Gastroesophageal sphincter (tissue), 4 donors: ENCODE data around the gene KAT6B. TPM values are rescaled to one million over a fixed set of nuclear protein-coding genes. Genes with fewer than 3 reads are reported as not detected.
"Not testable (repeated sequence)": the region's sequence is repeated elsewhere in the genome, so short reads cannot be mapped to it uniquely, and the experiment has no call there.

Experiments used
- ATAC-seq: fragments of 150-250 bp; one replicate; pipeline ENCODE4 v1.9.1; 2016; ENCODE audit warnings: mild to moderate bottlenecking, moderate library complexity
- H3K27ac ChIP-seq, 4 donors: fragments of 200-600 bp; sonication (generic) in 3 of 4; 1 replicate in 3 of 4; 2 replicates in 1 of 4; pipeline ENCODE4 v1.5.1; 2016 to 2019
- H3K27me3 ChIP-seq: fragments of 200-600 bp; sonication (generic); one replicate; pipeline ENCODE4 v1.5.1; 2019
- H3K36me3 ChIP-seq, 2 donors: fragments of 200-600 bp; sonication (generic); one replicate each; pipeline ENCODE4 v1.5.1; 2019; ENCODE audit warnings: control low read depth in 1 of 2
- H3K4me1 ChIP-seq, 3 donors: fragments of 200-600 bp; sonication (generic); 1 replicate in 2 of 3; 2 replicates in 1 of 3; pipeline ENCODE4 v1.5.1; 2016 to 2019; ENCODE audit warnings: control low read depth in 2 of 3
- H3K4me3 ChIP-seq, 2 donors: fragments of 200-600 bp; sonication (generic); one replicate each; pipeline ENCODE4 v1.5.1; 2019; ENCODE audit warnings: mild to moderate bottlenecking in 1 of 2, moderate library complexity in 1 of 2
- H3K9me3 ChIP-seq, 3 donors: fragments of 200-600 bp; sonication (generic); one replicate each; pipeline ENCODE4 v1.5.1; 2017 to 2019; ENCODE audit warnings: control low read depth in 2 of 3
- CTCF ChIP-seq, 4 experiments: fragments of 200-600 bp in 2 of 4; fragments of 450-650 bp in 2 of 4; sonication (generic) in 1 of 4; IDR thresholded peaks; one replicate each; pipeline ENCODE4 v1.5.1; 2017 to 2019; ENCODE audit warnings: antibody characterized with exemption in 4 of 4, mild to moderate bottlenecking in 2 of 4, moderate library complexity in 2 of 4
- EP300 ChIP-seq: sonication (generic); formaldehyde crosslinking; IDR thresholded peaks from one replicate; pipeline ENCODE4 v1.6.1; 2017; ENCODE audit warnings: antibody characterized with exemption, mild to moderate bottlenecking
- POLR2A ChIP-seq, 2 donors: fragments of 450-650 bp; IDR thresholded peaks; one replicate each; pipeline ENCODE4 v1.6.1; 2017; ENCODE audit warnings: antibody characterized with exemption in 2 of 2, mild to moderate bottlenecking in 2 of 2, moderate library complexity in 1 of 2
- POLR2AphosphoS5 ChIP-seq: sonication (generic); formaldehyde crosslinking; IDR thresholded peaks from one replicate; pipeline ENCODE4 v1.6.1; 2017; ENCODE audit warnings: antibody characterized with exemption
- whole genome bisulfite sequencing, 2 donors: methylation state at CpG; one replicate each; pipeline ENCODE4 v1.1.5; 2018; ENCODE audit warnings: low coverage in 1 of 2; 5-methylcytosine and 5-hydroxymethylcytosine counted together
- total RNA-seq, 4 donors: library from RNA; depleted of rRNA; stranded (reverse); fragments of >200 nt; gene quantifications; one replicate each; pipeline ENCODE4 v1.1.0, GENCODE V29; 2016

The KAT6B gene
- 100 to 1,000 TPM in 1 of 4 donors, 10 to 100 TPM in 3; 35.8 to 107 (median 82.9) TPM for total RNA-seq

- TF ChIP-seq POLR2AphosphoS5: peak; percentile 76
- peak in 3 of 4 experiments; percentile 38 to 54 (median 53) for TF ChIP-seq CTCF (IDR thresholded peaks at IDR 0.05)
- TF ChIP-seq EP300: no peak
- peak; percentile 40 to 54 for TF ChIP-seq POLR2A (IDR thresholded peaks at IDR 0.05)
- Histone ChIP-seq H3K4me3 (peak within 1 kb of the TSS; percentile 67 to 96), H3K27ac (peak within 1 kb of the TSS; percentile 86 to 100 (median 100)), H3K27me3 (no peaks in the 10 kb centered on the region), H3K4me1 (peaks cover 0 to 68% (median 8%) of the 10 kb centered on the region in 3 donors), H3K9me3 (no peaks in the 10 kb centered on the region), H3K36me3 (no peaks in the 10 kb centered on the region)
- ATAC-seq: peak; percentile 94
- WGBS, 2 donors: 0% methylated on average over 1 to 12 of the region's 67 CpGs
These were observed at the start of gene KAT6B for GRCh38 chr10:74826142-74827044. KAT6B (plus strand) TSS chr10:74826600; CDS start chr10:74842858, 16,258 bp downstream.

GRCh38 chr10:74778436-74779094, 47.8 kb upstream of the KAT6B start:
- Histone ChIP-seq H3K9me3 (peaks cover 0 to 9% (median 0%) of the 10 kb centered on the region in 3 donors), H3K27ac (no peak overlapping the region), H3K4me3 (no peak overlapping the region), H3K36me3 (no peaks in the 10 kb centered on the region), H3K27me3 (no peaks in the 10 kb centered on the region), H3K4me1 (no peaks in the 10 kb centered on the region)
- WGBS, 2 donors: 85 to 86% methylated on average over 5 to 7 of the region's 12 CpGs
- no peak for ATAC-seq
- TF ChIP-seq POLR2A (IDR thresholded peaks at IDR 0.05) (no peak), POLR2AphosphoS5 (no peak), CTCF (IDR thresholded peaks at IDR 0.05) (no peak), EP300 (no peak)

- not testable (repeated sequence) for H3K36me3 ChIP-seq, ATAC-seq, H3K4me1 ChIP-seq, H3K9me3 ChIP-seq, H3K27ac ChIP-seq, H3K27me3 ChIP-seq, H3K4me3 ChIP-seq
- WGBS, 2 donors: 93 to 100% methylated on average over 3 to 4 of the region's 4 CpGs
These were observed 44.5 kb upstream of the KAT6B start for GRCh38 chr10:74781870-74782269.

- WGBS, 2 donors: 80% methylated on average over 1 of the region's 1 CpG; no CpG with 5 or more reads in 1 of the 2 donors
- TF ChIP-seq CTCF (IDR thresholded peaks at IDR 0.05) (no peak), POLR2AphosphoS5 (no peak), EP300 (no peak), POLR2A (IDR thresholded peaks at IDR 0.05) (no peak)
These were observed 41.9 kb upstream of the KAT6B start for GRCh38 chr10:74784462-74784861.

GRCh38 chr10:74786126-74786525, 40.3 kb upstream of the KAT6B start:
- no peak for TF ChIP-seq POLR2A (IDR thresholded peaks at IDR 0.05)
- no peak for TF ChIP-seq POLR2AphosphoS5
- TF ChIP-seq EP300: no peak
- no peak for TF ChIP-seq CTCF (IDR thresholded peaks at IDR 0.05)
- no peak for ATAC-seq
- Histone ChIP-seq H3K36me3 (no peaks in the 10 kb centered on the region), H3K27me3 (no peaks in the 10 kb centered on the region), H3K4me1 (no peaks in the 10 kb centered on the region), H3K4me3 (no peak overlapping the region), H3K27ac (no peak overlapping the region), H3K9me3 (no peaks in the 10 kb centered on the region)
- 78 to 82% methylated on average over 4 of the region's 4 CpGs for WGBS, 2 donors

More at GRCh38 chr10:74784462-74784861, 41.9 kb upstream of the KAT6B start:
- Histone ChIP-seq H3K4me1 (no peaks in the 10 kb centered on the region), H3K9me3 (no peaks in the 10 kb centered on the region), H3K27ac (no peak overlapping the region), H3K36me3 (no peaks in the 10 kb centered on the region), H3K4me3 (no peak overlapping the region), H3K27me3 (no peaks in the 10 kb centered on the region)
- ATAC-seq: no peak
